HG02759 (cell line): ENCODE data around the gene MYMK.

Experiments used
- ATAC-seq: cut with Tn5 transposase; IDR thresholded peaks from one replicate; pipeline ENCODE4 v1.9.1; 2021; ENCODE audit warnings: mild to moderate bottlenecking, moderate library complexity; ENCODE audit not compliant: unreplicated experiment

The MYMK gene

DNA sequence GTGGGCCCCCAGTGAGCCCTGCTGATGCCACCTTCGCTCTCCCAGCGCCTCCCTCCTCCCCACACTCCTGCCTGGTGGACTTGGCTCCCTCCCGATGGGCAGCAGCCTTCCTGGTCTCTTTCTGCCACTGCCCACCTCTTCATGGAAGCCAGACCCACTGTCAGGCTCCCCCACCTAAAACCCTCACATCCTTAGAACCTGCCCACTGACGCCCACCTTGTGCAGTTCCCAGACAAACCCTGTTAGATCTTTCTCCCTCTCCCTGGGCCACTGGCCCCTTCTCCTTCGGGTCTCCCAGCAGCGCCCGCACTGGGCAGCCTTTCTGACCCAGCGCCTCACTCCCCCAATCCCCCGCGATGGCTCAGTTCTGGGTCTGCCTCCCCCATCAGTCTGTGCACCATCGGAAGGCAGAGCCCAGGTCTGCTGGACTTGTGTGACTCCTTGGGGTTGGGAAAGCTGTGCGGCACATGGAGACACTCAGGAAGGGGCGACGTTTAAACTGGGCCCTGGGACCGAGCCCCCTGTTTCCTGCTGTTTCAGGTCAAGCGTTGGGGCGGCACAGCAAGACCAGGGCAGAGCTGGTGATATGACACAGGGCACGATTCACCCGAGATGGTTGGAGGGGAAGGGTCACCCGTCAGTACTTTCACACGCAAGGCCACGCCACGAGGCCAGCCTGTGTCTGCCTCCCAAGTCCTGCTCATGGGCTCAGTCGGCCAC lies 17.4 kb downstream of the MYMK start:
- no peak for ATAC-seq

DNA sequence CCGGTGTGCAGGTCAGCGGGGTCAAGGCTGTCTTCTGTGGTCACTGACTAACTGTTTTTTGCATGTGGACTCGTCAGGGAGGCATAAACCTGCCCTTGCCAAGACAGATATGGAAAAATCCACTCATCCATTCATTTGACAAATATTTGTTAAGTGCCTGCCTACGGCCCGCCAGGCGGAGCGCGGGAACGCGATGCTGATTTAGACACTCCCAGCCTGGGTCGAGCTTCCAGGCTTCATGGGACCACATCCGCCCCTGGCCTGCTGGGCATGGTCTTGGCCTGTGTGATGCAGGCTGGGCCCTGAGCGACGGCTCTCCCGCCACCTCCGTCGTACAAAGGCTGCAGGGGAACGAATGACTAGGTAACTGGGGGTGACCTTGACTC lies 18.1 kb downstream of the MYMK start:
- no peak for ATAC-seq

DNA sequence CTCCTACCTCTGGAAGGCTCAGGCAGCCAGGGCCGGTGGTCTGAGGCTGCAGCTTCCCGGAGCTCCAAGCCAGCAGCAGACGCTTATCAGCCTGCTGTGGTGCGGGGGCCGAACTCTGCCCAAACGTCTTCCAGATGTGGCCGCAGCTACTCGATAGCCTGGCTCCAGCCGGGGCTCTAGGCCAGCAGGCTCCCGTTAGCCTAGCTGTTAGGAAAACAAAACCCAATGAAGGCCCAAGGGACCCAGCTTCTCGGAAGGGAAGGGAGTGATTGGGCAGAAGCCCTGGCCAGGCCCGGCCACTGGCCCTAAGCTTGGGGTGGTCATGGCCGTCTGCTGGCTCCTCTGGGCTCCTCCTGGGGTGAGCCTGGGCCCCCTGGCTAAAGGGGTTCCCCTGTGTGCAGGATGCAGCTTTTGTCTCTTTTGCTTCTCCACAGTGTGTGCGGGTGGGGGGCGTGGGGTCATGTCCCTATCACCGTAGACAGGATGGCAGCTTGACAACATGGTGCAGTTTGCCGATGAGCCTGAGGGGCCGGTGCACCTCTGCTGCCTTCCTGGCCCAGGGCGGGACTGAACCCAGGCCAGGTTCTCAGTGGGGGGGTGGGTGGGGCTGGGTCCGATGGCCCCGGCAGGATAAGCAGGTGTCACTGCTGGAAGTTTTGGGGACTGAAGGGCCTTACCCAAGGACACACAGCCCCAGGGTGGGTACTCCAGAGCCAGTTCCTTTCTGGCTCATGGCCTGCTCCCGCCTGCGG lies 18.7 kb downstream of the MYMK start:
- ATAC-seq: no peak

DNA sequence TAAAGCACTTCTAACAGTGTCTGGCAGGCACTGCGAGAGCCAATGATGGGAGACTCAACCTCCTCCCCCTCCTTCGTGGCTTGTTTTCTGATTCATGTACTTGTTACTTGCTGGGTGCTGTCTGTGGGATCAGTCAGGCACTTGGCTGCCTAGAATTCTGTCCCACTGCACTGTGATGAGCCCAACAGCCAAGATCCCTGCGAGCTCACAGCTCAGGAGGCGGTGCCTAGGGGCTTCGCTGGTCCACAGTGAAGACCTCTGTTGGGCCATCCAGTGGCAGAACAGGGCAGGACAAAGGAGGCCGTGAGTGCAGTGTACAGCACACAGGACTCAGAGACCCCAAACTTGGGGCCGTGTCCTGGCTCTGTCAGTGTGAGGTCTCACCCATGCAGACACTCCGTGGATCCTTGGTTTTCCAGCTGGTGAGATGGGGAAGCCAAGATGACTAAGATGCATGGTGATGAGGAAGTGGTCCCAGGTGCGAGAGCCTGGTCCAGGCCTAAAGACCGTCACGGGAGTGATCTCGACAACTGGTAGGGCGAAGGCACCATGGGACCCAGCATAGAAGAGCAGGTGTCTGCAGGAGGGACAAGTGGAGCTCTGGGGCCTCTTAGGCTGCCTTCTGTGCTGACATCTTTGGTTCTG lies 19.5 kb downstream of the MYMK start:
- no peak for ATAC-seq

DNA sequence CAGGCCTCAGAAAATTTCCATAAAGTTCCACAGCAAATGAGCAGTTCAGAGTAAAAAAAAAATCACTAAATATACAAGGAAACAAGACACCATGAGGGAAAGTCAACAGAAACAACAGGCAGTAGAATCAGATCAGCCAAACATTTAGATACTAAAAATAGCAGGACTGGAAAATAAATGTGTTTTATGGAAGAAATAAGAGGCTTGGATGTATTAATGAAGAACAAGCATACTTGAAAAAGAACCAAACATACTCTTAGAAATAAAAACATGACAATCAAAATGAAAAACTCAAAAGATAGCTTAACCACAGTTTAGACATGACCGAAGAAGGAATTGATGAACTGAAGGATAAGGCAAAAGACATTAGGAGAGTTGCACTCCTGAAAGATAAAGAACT lies 22.6 kb downstream of the MYMK start:
- ATAC-seq: no peak

DNA sequence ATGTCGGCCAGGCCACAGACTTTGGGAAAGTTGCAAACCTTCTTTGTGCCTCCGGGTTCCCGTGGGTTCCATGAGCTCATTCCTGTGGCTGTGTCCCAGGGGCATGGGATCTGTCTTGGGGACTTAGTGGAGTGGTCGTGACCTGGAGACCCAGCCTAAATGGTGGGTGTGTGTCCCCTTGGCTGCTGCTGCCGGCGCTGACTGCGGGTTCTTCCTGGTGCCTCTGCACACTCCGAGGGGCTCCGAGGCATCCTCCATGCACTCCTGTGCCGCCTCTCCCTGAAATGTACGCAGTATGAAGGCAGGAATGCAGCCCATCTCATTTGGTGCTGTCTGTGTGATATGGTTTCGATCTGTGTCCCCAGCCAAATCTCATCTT lies 24.9 kb downstream of the MYMK start:
- no peak for ATAC-seq

DNA sequence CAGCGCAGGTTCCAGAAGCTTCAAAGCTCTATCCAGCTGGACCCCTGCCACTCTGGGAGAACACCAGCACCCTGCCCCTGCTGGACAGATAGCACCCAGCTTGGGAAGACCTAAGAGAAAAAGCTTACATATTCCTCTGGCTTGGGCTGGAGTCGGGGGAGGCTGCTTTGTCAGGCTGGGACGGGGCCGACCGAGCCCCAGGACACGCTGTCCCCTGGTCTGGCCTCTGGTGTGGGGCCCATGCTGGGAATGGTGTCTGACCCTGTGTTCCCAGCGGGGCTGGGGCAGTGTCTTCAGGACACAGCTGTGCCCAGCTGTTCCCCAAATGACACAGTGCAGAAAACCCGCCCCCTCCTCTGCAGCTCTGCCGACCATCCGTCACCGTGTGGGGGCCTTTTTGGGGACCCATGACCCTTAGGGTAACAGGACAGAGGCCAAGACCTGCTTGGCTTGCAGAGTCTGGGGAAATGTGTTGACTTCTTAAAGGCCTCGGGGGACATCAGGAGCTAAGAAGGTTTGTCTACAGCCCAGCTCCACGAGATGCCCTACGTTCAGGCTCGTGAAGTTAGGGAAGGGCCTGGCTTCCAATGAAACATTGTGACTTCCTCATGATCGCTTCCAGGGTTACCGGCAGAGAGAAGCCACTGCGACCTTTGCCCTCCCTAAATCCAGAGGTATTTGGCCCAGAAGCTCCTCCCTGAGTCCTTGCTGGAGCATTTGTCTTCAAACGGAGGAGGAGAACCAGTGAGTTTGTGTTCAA lies 25.4 kb downstream of the MYMK start:
- no peak for ATAC-seq

DNA sequence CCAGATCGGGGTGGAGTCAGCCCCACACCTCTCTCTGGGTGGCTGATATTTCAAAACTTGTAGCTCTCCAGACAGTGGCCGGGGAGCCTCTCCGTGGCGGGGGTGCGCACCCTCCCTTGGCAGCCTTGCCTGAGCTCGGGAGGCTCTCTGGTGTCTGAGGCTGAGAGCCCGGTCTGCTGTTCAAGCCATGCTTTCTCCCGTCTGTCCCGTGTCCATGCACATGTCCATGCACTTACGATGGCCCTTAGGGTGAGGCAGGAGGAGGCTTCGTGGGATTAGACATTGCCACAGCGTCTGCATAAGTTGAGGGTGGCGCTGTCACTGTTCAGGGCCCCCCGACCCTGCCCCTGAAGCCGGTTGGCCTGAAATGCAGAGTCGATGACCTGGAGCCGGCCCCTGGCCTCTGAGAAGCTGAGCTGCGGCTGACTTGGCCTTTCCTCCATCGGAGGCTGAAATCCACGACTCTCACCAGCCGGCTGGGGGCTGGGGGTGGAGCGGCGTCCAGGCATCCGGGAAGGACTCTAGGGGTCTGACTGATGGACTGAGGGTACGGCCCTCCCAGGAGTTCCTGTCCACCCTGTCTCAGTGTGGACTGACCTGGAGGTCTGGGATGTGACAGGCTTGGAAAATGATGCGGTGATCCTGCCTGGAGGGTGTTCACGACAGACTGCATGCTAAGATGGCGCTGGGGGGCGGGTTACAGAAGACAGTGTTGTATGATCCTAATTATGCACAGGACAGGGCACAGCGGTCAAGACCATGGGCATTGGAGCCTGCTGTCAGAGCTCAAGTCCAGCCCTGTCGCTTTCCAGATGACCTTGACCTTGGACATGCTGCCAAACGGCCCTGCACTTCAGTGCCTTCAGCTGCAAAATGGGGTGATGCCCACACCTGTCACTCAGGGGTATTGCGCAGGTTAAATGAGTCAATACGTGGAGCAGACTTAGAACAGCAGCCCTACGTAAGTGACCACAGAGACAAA lies 27.6 kb downstream of the MYMK start:
- no peak for ATAC-seq

DNA sequence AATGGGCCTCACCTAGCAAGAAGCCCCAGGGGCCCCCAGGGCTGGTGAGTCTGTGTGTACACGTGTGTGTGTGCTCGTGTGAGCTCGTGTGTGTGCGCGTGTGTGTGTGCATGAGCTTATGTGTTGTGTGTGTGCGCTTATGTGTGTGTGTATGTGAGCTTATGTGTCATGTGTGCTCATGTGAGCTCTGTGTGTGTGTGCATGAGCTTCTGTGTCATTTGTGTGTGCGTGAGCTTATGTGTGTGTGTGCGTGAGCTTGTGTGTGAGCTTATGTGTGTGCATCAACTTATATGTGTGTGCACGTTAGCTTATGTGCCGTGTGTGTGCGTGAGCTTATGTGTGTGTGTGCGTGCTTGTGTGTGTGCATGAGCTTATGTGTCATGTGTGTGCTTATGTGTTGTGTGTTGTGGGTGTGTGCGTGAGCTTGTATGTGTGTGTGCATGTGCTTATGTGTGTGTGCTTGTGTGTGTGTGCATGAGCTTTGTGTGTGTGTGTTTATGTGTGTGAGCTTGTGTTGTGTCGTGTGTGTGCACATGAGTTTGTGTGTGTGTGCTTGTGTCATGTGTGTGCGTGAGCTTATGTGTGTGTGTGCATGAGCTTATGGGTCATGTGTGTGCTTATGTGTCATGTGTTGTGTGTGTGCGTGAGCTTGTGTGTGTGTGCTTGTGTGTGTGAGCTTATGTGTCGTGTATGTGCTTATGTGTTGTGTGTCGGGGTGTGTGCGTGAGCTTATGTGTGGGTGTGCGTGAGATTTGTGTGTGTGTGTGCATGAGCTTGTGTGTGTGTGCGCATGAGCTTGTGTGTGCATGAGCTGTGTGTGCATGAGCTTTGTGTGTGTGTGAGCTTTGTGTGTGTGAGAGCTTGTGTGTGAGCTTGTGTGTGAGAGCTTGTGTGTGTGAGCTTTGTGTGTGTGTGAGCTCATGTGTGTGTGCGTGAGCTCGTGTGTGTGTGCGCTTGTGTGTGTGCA lies 29.1 kb downstream of the MYMK start:
- no peak for ATAC-seq

DNA sequence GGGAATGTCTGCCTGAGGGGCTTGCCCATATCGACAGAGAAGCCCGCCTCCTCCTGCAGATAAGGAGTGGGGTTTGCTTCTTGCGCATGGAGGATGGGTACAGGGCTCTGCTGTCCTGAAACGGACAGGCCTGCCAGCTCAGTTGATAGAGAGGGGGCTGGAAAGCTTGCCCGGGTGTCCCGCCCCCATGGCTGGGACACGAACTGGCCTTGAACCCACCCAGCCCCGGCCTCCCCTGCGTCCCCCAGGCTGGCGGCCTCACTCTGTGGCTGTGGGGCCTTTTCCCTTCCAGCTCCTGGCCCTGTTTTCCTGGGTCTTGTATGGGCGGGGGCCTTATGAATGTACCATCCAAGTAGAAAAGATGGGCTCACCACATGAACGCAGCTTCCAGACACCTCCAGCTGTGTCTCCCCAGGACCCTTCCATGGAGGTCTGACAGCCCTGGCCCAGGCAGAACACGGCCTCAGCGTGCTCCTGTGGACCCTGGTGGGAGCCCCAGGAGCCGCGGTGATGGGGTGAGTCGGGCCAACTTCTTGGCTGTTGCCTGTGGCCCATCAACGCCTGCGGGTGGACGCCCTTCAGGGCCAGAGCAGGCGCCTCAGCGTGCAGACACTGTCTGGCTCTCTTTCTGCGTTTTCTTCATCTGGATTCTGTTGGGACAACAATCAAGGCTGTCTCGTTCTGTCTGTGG lies 30.0 kb downstream of the MYMK start:
- ATAC-seq: no peak

DNA sequence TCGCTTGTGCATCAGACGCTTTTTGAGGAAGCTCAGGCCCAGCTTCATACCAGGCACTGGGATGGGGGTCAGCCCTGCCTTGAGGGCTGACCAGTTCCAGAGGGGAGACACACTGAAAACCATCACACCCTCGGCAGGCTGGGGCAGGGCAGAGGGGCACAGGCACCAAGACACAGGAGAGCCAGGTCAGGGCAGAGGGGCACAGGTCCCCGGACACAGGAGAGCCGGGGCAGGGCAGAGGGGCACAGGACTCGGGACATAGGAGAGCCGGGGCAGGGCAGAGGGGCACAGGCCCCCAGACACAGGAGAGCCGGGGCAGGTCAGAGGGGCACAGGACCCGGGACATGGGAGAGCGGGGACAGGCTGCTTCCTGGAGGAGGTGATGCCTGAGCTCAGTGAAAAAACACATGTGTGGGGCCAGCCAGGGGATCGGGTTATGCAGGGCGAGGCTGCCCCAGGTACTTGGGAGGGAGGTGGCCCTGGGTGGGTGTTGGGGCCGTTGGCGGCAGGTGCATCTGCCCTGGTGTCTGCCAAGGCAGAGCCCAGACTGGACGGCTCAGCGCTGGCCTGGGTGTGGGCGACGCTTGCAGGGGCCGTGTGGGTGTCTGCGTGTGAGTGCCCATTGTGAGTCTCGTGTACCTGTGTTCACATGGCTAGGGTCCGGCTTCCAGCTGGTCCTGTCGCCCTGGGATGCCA lies 30.8 kb downstream of the MYMK start:
- no peak for ATAC-seq

DNA sequence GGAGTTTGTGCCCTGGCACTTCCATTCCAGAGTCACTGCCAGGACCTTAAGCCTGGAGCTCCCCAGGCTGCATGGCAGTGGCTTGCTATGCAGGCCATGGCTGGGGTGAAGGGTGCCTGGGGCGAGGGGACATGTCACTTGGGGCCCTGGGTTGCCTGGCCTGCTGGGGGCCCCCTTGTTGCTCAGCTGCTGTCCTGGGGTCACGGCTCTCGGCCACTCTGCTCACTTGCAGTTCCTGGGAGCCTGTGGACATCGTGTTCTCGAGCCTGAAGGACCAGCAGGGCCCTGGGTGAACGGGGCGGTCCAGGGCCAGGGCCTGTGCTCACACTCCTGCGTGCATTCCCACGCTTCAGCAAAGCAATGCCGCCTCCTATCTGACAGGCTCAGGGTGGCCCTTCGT lies 31.3 kb downstream of the MYMK start:
- ATAC-seq: no peak

DNA sequence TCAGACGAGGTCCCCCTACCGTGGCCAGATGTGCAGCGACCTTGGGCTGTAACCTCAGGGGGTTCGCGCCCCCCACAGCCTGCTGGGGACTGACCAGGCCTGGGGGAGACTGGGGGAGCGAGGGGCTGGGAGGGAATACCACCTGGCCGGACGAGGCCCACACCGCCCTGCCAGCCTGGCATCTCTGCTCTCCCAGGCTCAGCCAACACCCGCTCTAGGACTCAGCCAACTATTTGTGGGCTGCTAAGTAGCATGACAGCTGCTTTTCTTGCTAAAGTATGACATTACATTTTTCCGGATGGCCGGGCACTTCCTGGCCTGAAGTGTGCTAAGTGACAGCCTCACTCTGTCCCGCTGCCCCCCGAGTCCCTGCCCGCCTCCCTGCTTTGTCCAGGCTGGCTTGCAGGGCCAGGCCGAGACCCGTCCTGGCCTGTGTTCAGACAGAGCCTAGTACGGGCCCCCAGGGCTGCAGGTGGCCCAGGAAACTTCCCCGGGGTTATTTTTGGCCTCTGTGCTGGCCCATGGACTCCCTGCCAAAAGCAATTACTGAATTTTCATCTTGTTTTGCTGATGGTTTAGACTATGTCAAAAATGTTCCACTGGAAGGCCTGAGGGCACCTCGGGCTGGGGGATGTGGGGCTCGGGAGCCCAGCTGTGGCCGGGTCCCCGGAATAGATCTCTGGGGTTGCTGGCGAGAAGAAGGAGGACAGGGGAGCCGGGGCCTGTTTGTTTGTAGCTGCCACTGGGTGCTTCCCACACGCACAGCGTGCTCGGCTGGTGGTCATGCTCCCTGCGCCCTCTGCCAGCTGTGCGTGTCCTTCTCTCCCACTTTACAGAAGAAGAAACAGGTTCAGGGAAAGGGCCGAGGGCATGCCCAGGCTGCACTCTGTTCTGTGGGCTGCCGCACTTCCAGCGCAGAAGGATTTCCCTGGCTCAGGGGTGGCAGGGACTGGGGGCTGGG lies 32.4 kb downstream of the MYMK start:
- ATAC-seq: no peak

DNA sequence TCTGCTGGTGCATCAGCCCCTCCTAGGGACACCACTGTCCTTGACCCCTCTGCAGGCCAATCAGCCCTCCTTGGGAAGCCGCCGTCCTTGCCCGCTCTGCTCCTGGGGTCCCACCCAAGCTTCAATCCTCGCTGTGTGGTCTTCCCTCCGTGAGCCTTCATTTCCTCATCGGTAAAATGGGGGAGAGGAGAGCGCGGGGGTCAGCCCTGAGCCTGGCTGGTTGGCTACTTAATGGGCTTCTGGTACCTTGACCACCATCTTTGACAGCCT lies 33.2 kb downstream of the MYMK start:
- no peak for ATAC-seq

DNA sequence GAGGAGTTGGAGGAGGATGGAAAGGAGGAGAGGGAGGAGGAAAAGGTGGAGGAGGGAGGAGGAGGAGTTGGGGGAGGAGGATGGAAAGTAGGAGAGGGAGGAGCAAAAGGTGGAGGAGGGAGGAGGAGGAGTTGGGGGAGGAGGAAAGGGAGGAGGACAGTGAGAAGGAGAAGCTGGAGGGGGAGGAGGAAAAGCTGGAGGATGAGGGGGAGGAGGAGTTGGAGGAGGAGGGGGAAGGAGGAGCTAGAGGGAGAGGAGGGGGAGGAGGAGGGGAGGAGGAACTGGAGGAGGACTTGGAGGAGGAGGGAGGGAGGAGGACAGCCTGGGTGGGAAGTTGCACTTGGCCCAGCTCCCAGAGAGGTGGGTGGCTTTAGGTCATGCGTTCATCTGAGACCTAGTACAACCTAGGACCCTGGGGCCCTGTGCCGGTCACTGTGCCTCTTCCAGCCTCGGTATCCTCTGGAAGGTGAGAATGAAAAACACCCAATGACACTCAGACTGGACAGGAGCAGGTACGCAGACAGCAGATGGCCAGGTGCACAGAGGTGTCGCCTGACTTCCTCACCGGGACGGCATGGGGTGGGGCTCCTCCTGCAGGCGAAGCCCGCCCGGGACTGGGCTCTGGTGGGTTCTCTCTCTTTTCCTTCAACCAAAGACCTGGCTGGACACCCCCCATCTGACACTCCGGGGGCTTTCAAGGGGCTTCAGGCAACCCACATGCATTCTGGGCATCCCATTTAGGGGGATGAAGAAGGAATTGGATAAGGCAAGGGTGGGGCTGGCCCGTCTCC lies 33.7 kb downstream of the MYMK start:
- no peak for ATAC-seq

DNA sequence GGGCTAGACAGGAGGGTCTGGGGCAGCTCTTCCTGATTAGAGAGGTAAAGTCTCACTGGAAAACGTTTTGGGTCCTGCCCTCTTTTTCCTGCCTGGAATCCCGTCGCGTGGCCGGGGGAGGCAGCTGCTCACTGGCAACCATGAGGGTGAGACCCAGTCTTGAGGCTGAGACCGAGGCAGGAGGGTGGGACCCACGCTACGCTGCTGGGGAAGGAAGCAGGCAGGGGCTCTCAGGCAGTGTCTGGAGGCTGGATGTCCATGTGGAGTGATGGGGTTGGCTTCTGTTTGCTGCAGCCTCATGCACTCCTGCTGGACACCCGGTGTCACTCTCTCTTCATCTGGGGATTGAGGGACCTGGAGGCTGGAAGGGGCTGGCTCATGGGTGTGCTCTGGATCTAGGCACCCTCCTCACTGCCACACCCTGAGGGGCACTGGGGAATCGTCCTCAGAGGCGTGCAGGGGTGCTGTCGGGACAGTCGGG lies 34.5 kb downstream of the MYMK start:
- no peak for ATAC-seq
